CD4-positive, alpha-beta T cell treated with Interleukin-15 for 4 hours (primary cell): ENCODE data around the gene SENP5.
"Not testable (repeated sequence)": the region's sequence is repeated elsewhere in the genome, so short reads cannot be mapped to it uniquely, and the experiment has no call there.

ENCODE experiments used
- DNase-seq: peaks from one replicate; pipeline ENCODE4 v3.0.0-alpha.2; 2020; ENCODE audit warnings: low spot score

The SENP5 gene

GRCh38 chr3:196941729-196942225, 74.1 kb downstream of the SENP5 start:
- DNase-seq = peak; percentile 33

GRCh38 chr3:196942226-196942914, 74.7 kb downstream of the SENP5 start, which contains the start of gene NCBP2:
Gene NCBP2 (minus strand): TSS chr3:196942528. CDS start chr3:196942503, 25 bp downstream.
- peak; percentile 98 for DNase-seq

GRCh38 chr3:196942915-196943277, 75.2 kb downstream of the SENP5 start:
- DNase-seq = no peak

- not testable (repeated sequence) for DNase-seq
These were observed 76.5 kb downstream of the SENP5 start for GRCh38 chr3:196944037-196944790.

DNA sequence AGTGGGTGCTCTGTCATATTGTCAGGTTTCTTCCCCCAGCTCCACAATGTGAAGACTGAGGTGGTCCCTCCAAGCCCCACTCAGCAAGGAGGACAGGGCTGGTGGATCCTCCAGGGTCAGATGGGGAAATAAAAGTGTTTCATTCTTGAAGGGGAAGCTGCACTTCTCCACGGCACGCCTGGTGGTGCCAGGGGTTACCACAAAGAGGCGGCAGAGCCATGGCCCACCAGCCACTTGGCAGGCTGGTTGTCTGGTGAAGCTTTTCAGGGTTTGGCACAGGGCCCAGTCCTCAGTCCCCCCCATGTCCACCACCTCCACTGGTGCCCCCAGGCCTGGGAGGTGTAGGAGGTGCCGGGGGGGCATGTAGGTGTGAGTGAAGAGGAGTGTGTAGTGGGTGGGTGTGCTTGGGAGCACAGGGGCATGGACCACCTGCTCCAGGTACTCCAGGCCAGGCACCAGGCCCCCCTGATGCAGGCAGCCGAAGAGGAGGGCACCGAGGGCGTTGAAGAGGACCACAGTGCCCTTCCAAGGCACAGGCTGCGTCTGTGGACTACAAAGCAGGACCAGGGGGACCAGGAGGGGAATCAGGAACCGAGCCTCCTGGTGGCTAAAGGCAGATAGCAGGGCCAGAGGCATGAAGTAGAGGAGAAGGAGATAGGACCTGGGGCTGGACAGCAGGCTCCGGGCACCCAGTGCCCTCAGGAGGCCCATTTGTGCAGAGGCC, 79.6 kb downstream of the SENP5 start:
- no peak for DNase-seq

GRCh38 chr3:196947860-196948441, 80.2 kb downstream of the SENP5 start:
- DNase-seq = no peak

DNA sequence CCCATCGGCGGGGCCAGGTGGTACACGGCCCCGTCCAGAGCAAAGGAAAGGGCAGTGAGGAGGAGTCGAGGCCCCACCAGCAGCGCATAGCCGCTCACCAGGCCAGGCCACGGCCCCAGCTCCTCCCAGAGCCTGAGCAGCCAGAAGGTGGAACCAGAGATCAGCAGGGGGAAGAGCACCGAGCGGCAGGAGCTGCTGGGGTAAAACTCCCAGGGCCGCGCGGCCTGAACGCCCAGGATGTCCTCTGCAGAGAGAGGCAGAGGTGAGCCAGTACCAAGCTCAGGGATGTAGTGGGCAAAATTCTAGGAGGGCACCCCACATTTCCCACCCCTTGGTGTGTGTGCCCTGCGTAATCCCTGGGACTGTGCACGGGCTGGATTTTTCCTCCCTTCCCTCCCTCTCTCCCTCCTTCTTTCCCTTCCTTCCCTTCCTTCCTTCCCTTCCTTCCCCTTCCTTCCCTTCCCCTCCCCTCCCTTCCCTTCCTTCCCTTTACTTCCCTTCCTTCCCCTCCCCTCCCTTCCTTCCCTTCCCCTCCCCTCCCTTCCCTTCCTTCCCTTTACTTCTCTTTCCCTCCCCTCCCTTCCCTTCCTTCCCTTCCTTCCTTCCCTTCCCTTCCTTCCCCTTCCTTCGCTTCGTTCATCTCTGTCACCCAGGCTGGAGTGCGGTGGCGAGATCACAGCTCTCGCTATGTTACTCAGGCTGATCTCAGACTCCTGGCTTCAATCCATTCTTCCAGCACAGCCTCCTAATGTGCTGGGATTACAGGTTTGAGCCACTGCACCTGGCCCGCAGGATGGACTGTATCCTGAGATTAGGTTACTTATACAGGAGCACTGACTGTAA, 80.9 kb downstream of the SENP5 start:
- DNase-seq = no peak

- DNase-seq = no peak
These were observed 81.5 kb downstream of the SENP5 start for GRCh38 chr3:196949285-196949619.

- no peak for DNase-seq
These were observed 82.0 kb downstream of the SENP5 start for GRCh38 chr3:196949750-196950149.

DNA sequence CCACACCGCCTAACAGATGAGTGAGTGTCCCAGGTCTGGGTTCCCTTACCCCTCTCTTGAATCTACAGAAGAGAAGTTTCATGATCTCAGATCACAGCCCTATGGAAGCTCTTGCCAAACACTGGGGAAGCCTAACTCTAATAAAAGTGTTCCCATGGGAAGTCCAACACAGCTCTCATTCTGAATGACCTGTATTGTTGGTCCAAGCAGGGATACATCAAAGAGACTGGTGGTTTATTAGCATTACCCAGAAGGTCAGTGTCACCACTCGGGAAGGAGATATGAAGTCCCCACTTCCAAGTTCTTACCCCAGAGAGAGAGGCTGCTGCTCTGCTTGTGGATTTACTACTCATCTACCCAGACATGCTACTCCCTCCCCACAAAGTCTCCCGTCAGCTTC, 83.7 kb downstream of the SENP5 start:
- no peak for DNase-seq

DNA sequence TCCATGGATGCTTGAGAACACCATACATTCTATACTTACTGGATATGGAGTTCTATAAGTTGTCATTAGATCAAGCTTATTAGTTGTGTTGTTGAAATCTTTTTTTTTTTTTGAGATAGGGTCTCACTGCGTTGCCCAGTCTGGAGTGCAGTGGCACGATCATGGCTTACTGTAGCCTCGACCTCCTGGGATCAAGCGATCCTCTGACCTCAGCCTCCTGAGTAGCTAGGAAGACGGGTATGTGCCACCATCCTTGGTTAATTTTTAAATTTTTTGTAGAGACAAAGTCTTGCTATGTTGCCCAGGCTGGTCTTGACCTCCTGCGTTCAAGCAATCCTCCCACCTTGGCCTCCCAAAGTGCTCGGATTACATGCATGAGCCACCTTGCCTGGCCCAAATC, 87.1 kb downstream of the SENP5 start:
- DNase-seq = no peak

DNA sequence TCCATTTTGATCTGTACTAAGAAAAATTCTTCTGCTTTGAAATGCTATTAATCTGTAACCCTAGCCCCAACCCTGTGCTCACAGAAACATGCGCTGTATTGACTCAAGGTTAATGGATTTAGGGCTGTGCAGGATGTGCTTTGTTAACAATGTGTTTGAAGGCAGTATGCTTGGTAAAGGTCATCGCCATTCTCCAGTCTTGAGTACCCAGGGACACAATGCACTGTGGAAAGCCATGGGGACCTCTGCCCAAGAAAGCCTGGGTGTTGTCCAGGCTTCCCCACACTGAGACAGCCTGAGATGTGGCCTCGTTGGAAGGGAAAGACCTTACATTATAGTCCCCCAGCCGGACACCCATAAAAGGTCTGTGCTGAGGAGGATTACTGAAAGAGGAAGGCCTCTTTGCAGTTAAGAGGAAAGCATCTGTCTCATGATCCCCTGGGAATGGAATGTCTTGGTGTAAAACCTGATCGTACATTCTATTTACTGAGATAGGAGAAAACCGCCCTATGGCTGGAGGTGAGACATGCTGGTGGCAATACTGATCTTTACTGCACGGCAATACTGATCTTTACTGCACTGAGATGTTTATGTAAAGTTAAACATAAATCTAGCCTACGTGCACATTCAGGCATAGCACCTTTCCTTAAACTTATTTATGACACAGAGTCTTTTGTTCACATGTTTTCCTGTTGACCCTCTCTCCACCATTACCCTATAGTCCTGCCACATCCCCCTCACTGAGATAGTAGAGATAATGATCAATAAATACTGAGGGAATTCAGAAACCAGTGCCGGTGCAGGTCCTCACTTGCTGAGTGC, 94.6 kb downstream of the SENP5 start:
- DNase-seq = no peak

DNA sequence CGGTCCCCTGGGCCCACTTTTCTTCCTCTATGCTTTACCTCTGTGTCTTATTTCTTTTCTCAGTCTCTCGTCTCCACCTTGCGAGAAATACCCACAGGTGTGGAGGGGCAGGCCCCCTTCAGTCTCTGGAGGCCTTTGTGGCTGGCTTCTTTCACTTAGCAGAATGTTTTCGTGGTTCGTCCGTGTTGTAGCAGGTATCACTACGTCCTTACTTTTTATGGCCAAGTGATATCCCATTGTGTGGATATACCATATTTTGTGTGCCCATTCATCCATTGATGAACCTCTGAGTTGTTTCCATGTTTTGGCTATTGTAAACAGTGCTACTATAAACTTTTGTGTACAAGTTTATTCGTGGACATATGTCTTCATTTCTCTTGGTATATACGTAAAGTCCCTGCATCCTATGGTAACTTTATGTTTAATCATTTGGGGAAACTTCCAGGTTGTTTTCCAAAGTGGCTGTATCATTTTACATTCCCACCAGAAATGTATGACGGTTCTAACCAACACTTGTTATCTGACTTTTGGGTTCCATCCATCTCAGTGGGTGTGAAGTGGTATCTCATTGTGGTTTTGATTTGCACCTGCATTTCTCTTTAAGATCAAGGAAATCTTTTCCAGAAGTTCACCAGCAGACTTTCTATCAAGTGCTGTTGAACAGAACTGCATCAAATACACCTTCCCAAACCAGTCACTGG, 95.4 kb downstream of the SENP5 start:
- DNase-seq = no peak

- no peak for DNase-seq
These were observed 95.9 kb downstream of the SENP5 start for GRCh38 chr3:196963631-196963953.

- no peak for DNase-seq
These were observed 97.5 kb downstream of the SENP5 start for GRCh38 chr3:196965112-196965803.

- no peak for DNase-seq
These were observed 98.1 kb downstream of the SENP5 start for GRCh38 chr3:196965804-196966173.

DNA sequence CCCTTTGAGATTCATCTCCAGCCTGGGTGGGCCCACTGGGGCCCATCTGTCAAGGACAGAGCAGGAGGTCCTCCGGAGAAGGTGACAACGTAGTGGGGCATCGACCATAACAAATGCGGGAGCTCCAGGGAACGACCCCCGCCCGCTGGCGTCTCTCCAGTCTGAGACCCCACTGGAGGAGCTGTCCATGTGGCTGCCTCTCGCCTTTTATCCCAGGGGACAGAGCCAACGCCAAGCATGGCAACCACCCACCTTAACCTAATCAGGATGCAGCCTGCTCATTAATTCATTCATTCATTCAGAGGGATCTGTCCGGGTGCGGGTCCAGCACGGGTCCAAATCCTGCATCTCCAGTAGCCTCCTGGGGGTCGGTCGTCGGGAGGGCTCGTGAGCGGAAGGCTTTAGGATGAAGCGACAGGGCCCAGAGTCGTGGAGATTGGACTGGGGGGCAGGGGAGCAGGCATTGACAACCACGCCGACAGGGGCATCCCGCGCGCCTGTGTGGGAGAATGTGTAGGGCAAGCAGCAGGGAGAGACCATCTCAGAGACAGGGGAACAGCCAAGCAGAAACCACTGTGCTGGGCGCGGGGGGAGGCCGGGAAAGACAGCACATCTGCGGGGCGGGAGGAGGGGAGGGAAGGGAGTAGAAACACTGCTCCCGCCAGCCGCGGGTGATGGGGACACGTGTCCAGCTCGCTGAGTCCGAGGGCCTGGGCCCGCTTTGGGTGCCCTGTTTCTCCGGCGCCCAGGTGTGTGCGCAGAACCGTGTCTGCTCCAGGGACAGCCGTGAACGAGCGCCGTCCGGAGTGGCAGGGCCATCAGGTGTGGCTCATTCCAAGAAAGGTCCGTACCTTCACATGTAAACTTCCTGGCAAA, 99.0 kb downstream of the SENP5 start:
- DNase-seq = no peak

DNA sequence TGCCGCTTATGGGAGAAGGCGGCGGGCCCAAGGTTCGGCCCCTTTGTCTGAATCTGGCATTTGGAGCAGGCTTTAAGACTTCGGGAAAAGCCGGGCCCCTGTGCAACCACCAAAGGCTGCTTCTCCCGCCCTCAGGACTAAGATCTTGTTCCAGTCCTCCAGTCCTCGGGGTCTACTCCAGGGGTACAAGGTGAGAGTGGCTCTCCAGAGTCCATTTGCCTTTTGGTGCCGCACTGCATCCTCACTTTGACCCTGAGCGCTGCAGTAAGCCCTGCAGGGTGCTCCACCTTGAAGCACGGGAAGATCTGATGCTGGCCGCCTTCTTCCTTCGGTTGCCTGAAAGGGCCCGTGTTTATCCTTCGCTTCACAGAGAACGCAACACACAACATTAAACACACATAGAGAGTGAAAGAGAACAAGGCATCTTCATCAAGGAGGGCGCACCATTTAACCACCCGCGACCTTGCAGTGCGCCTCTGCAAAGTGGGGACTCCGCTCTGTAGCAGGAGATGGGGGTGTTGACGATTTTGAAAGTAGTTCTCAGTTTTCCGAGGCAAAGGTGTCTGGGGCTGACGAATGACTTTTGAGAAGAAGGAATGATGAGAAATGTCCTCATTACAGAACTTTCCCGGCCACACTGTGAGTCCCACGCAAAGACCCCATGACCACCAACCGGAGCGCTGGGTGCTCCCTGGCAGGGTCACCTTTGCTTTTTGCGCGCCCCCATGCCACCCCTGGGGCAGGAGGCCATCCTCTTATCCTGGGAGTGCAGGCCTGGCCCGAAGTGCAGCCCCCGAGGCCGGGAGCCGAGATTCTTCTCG, 99.9 kb downstream of the SENP5 start:
- no peak for DNase-seq
